Smooth muscle cell (in vitro differentiated cells): Measurements from ENCODE around the gene LMOD1. TPM values are rescaled to one million over a fixed set of nuclear protein-coding genes. Genes with fewer than 3 reads are reported as not detected.

Experiments
- DNase-seq: peaks from one replicate; lab custom pipeline; 2025; ENCODE audit not compliant: unreplicated experiment; lab: John Stamatoyannopoulos, UW
- H2AFZ ChIP-seq: fragments of 200-600 bp; sonication (generic); 2 replicates; pipeline ENCODE4 v1.6.0; 2016; ENCODE audit warnings: antibody characterized with exemption, low read depth, mild to moderate bottlenecking
- H3F3A ChIP-seq: fragments of 200-600 bp; sonication (generic); 2 replicates; pipeline ENCODE4 v1.6.0; 2017; ENCODE audit warnings: antibody characterized with exemption, low read depth
- H3K27ac ChIP-seq: fragments of 200-600 bp; sonication (generic); 2 replicates; pipeline ENCODE4 v1.5.1; 2016; ENCODE audit warnings: low read depth, mild to moderate bottlenecking
- H3K27me3 ChIP-seq: fragments of 200-600 bp; sonication (generic); 2 replicates; pipeline ENCODE4 v1.6.1; 2016; ENCODE audit warnings: low read depth, mild to moderate bottlenecking
- H3K36me3 ChIP-seq: fragments of 200-600 bp; sonication (generic); 2 replicates; pipeline ENCODE4 v1.5.1; 2016; ENCODE audit warnings: low read depth
- H3K4me1 ChIP-seq: fragments of 200-600 bp; sonication (generic); 2 replicates; pipeline ENCODE4 v1.5.1; 2016; ENCODE audit warnings: low read depth
- H3K4me2 ChIP-seq: fragments of 200-600 bp; sonication (generic); 2 replicates; pipeline ENCODE4 v1.6.0; 2016; ENCODE audit warnings: mild to moderate bottlenecking
- H3K4me3 ChIP-seq: fragments of 200-600 bp; sonication (generic); 2 replicates; pipeline ENCODE4 v1.5.1; 2016; ENCODE audit warnings: mild to moderate bottlenecking
- H3K79me2 ChIP-seq: fragments of 200-600 bp; sonication (generic); 2 replicates; pipeline ENCODE4 v1.6.0; 2016; ENCODE audit warnings: low read depth, mild to moderate bottlenecking
- H3K9ac ChIP-seq: fragments of 200-600 bp; sonication (generic); 2 replicates; pipeline ENCODE4 v1.6.0; 2016; ENCODE audit warnings: low read depth
- H3K9me3 ChIP-seq: fragments of 200-600 bp; sonication (generic); replicated peaks from 2 replicates; pipeline ENCODE4 v1.5.1; 2016; ENCODE audit warnings: low read depth
- H4K20me1 ChIP-seq: fragments of 200-600 bp; sonication (generic); 2 replicates; pipeline ENCODE4 v1.6.0; 2016; ENCODE audit warnings: low read depth
- CTCF ChIP-seq: fragments of 200-600 bp; sonication (generic); IDR thresholded peaks from 2 replicates; pipeline ENCODE4 v1.5.1; 2017; ENCODE audit warnings: borderline replicate concordance, mild to moderate bottlenecking, antibody characterized with exemption; ENCODE audit not compliant: insufficient read depth, poor library complexity, severe bottlenecking
- WGBS: methylation state at CpG from one replicate; pipeline ENCODE4 v1.1.7; 2016; ENCODE audit warnings: low lambda C conversion rate; 5-methylcytosine and 5-hydroxymethylcytosine counted together
- microRNA-seq: library from miRNA; unstranded; fragments of <30 nt; microRNA quantifications from one replicate; pipeline ENCODE4, GENCODE V29; 2016; ENCODE audit warnings: borderline number of aligned reads
- polyA plus RNA-seq: library from polyadenylated mRNA; unstranded; fragments of >200 nt; fragmentation: Nextera tagmentation; extraction: Ambion mirVana; gene quantifications from 2 replicates; pipeline ENCODE4 v1.2.1, GENCODE V29; 2016
- small RNA-seq: library from RNA; depleted of rRNA; stranded (forward); fragments of <200 nt; gene quantifications from one replicate; pipeline ENCODE3, GENCODE V24; 2014
- total RNA-seq: library from RNA; depleted of rRNA; stranded (reverse); fragments of >200 nt; gene quantifications from 2 replicates; pipeline ENCODE4 v1.2.3, GENCODE V29; 2014

Gene LMOD1
- total and polyA plus RNA-seq, 2 experiments from 2014 or later: 4.0 to 5.6 TPM

DNA sequence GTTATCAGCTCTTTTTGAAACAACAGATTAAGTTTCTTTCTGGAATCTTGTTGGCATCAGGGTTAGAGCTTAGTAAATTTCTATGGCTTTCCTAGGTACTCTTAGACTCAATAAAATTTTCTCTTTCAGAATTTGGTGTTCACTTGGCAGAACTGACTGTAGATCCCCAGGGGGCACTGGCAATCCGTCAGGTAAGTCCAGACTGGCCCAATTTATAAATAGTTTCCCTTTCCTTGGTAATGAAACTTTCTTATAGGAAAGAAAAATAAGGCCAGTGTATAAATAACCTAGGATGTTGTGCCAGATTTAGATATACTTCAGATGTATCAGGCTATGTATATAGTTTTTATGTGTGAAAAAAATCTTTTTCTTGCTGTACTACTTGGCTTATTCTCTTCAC lies 99.2 kb downstream of the LMOD1 start:
- no peaks in the 10 kb centered on the region for H3K9me3 ChIP-seq
- H4K20me1 ChIP-seq: peaks cover 67% of the 10 kb centered on the region
- no peak overlapping the region for H3K27ac ChIP-seq
- no peak for DNase-seq
- H3F3A ChIP-seq: no peaks in the 10 kb centered on the region
- peaks cover 54% of the 10 kb centered on the region for H3K79me2 ChIP-seq
- no peaks in the 10 kb centered on the region for H3K27me3 ChIP-seq
- no peak for TF ChIP-seq CTCF
- no peaks in the 10 kb centered on the region for H3K4me1 ChIP-seq
- no peak overlapping the region for H3K4me3 ChIP-seq
- H2AFZ ChIP-seq: no peak overlapping the region
- no peak overlapping the region for H3K4me2 ChIP-seq
- 97% methylated on average over 1 of the region's 1 CpG for WGBS
- no peak overlapping the region for H3K9ac ChIP-seq
- peaks cover 4% of the 10 kb centered on the region for H3K36me3 ChIP-seq

Small RNA genes lying within 50 kb of the gene (microRNA-seq; reads per million reads assigned to microRNA genes)
- gene MIR6739: not detected

Small RNA genes lying within 50 kb of the gene (small RNA-seq; reads per million reads assigned to genes)
- not detected for gene MIR6739
- not detected for gene RF00156

Other genes with a start within 250 kb of the LMOD1 start
- 24.9 and 25.4 TPM in 2 replicates for gene IPO9, start 117.4 kb downstream of the LMOD1 start, total RNA-seq
- gene IPO9, start 117.4 kb downstream of the LMOD1 start, polyA plus RNA-seq: 43.6 and 53.5 TPM in 2 replicates
- 23.1 and 30.1 TPM in 2 replicates for gene SHISA4, start 57.6 kb downstream of the LMOD1 start, total RNA-seq
- 64.4 and 73.5 TPM in 2 replicates for gene SHISA4, start 57.6 kb downstream of the LMOD1 start, polyA plus RNA-seq
- 78.6 and 99.3 TPM in 2 replicates for gene TIMM17A, start 9.0 kb upstream of the LMOD1 start, total RNA-seq
- gene TIMM17A, start 9.0 kb upstream of the LMOD1 start, polyA plus RNA-seq: 102 and 117 TPM in 2 replicates
- gene RNPEP, start 36.1 kb upstream of the LMOD1 start, total RNA-seq: 50.6 and 53.4 TPM in 2 replicates
- gene RNPEP, start 36.1 kb upstream of the LMOD1 start, polyA plus RNA-seq: 59.0 and 70.9 TPM in 2 replicates
- 2.0 and 5.2 TPM in 2 replicates for gene ELF3, start 64.0 kb upstream of the LMOD1 start, total RNA-seq
- 0.96 and 9.6 TPM in 2 replicates for gene ELF3, start 64.0 kb upstream of the LMOD1 start, polyA plus RNA-seq
- not detected in 2 replicates for gene GPR37L1, start 176.4 kb upstream of the LMOD1 start, total RNA-seq
- gene GPR37L1, start 176.4 kb upstream of the LMOD1 start, polyA plus RNA-seq: 0.05 TPM in 1 of 2 replicates, not detected in the other
- 32.8 and 44.8 TPM in 2 replicates for gene ARL8A, start 198.2 kb upstream of the LMOD1 start, total RNA-seq
- gene ARL8A, start 198.2 kb upstream of the LMOD1 start, polyA plus RNA-seq: 53.3 and 54.7 TPM in 2 replicates
- not detected in 2 replicates for gene PTPN7, start 214.1 kb upstream of the LMOD1 start, total RNA-seq
- not detected in 2 replicates for gene PTPN7, start 214.1 kb upstream of the LMOD1 start, polyA plus RNA-seq
- gene LGR6, start 247.3 kb upstream of the LMOD1 start, total RNA-seq: 1.8 and 2.0 TPM in 2 replicates
- gene LGR6, start 247.3 kb upstream of the LMOD1 start, polyA plus RNA-seq: 2.9 and 4.4 TPM in 2 replicates